Esophagus muscularis mucosa (tissue), 4 donors: ENCODE data around the gene ASAP3. TPM values are rescaled to one million over a fixed set of nuclear protein-coding genes. Genes with fewer than 3 reads are reported as not detected.

Experiments
- DNase-seq: peaks from one replicate; pipeline ENCODE4 v3.0.0-alpha.2; 2017; ENCODE audit errors: extremely low spot score
- H3K27ac ChIP-seq, 4 donors: fragments of 200-600 bp; sonication (generic); replicated peaks in 1 of 4; 1 replicate in 3 of 4; 2 replicates in 1 of 4; pipeline ENCODE4 v1.5.1; 2016 to 2019; ENCODE audit warnings: mild to moderate bottlenecking in 1 of 4
- H3K27me3 ChIP-seq, 4 donors: fragments of 200-600 bp; sonication (generic); one replicate each; pipeline versions ENCODE4 v1.5.1 to v1.6.0; 2016 to 2019
- H3K36me3 ChIP-seq, 4 donors: fragments of 200-600 bp; sonication (generic); one replicate each; pipeline ENCODE4 v1.5.1; 2016 to 2019
- H3K4me1 ChIP-seq, 4 donors: fragments of 200-600 bp; sonication (generic); one replicate each; pipeline ENCODE4 v1.5.1; 2016 to 2019
- H3K4me3 ChIP-seq, 4 donors: fragments of 200-600 bp; sonication (generic); 1 replicate in 2 of 4; 2 replicates in 2 of 4; pipeline ENCODE4 v1.5.1; 2016 to 2019; ENCODE audit warnings: mild to moderate bottlenecking in 4 of 4, moderate library complexity in 1 of 4
- H3K9me3 ChIP-seq, 4 donors: fragments of 200-600 bp; sonication (generic); 1 replicate in 3 of 4; 2 replicates in 1 of 4; pipeline ENCODE4 v1.5.1; 2016 to 2019
- EP300 ChIP-seq: sonication (generic); formaldehyde crosslinking; IDR thresholded peaks from one replicate; pipeline ENCODE4 v1.6.1; 2017; ENCODE audit warnings: antibody characterized with exemption
- POLR2A ChIP-seq: fragments of 450-650 bp; IDR thresholded peaks from one replicate; pipeline ENCODE4 v1.6.1; 2017; ENCODE audit warnings: antibody characterized with exemption, moderate library complexity, mild to moderate bottlenecking, low read depth
- POLR2AphosphoS5 ChIP-seq, 2 donors: sonication (generic); formaldehyde crosslinking; IDR thresholded peaks; one replicate each; pipeline ENCODE4 v1.6.1; 2017; ENCODE audit warnings: antibody characterized with exemption in 2 of 2
- WGBS: methylation state at CpG from one replicate; pipeline ENCODE4 v1.1.5; 2018; 5-methylcytosine and 5-hydroxymethylcytosine counted together
- intact Hi-C: fragments of 100-400 bp; cut with DNase I; formaldehyde crosslinking; loops from one replicate; pipeline ENCODE4 v1.15.1; 2023
- total RNA-seq, 4 donors: library from RNA; depleted of rRNA; stranded (reverse); fragments of >200 nt; gene quantifications; one replicate each; pipeline versions ENCODE4 v1.1.0 to v1.2.1, GENCODE V29; 2016
- TF ChIP-seq, protein P1 (sequence below), 3 experiments: fragments of 200-600 bp in 2 of 3; fragments of 450-650 bp in 1 of 3; sonication (generic) in 2 of 3; IDR thresholded peaks; one replicate each; pipeline ENCODE4 v1.5.1; 2017 to 2019; ENCODE audit warnings: antibody characterized with exemption in 3 of 3, mild to moderate bottlenecking in 2 of 3, moderate library complexity in 1 of 3

The ASAP3 gene
- total RNA-seq, 4 donors from 2014 or later: 25.3 to 32.8 (median 27.9) TPM

GRCh38 chr1:23478896-23479665 is 4.9 kb downstream of the ASAP3 start:
- TF ChIP-seq, protein P1, sequence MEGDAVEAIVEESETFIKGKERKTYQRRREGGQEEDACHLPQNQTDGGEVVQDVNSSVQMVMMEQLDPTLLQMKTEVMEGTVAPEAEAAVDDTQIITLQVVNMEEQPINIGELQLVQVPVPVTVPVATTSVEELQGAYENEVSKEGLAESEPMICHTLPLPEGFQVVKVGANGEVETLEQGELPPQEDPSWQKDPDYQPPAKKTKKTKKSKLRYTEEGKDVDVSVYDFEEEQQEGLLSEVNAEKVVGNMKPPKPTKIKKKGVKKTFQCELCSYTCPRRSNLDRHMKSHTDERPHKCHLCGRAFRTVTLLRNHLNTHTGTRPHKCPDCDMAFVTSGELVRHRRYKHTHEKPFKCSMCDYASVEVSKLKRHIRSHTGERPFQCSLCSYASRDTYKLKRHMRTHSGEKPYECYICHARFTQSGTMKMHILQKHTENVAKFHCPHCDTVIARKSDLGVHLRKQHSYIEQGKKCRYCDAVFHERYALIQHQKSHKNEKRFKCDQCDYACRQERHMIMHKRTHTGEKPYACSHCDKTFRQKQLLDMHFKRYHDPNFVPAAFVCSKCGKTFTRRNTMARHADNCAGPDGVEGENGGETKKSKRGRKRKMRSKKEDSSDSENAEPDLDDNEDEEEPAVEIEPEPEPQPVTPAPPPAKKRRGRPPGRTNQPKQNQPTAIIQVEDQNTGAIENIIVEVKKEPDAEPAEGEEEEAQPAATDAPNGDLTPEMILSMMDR (IDR thresholded peaks at IDR 0.05): no peak
- peak; percentile 71 to 79 for TF ChIP-seq POLR2AphosphoS5 (IDR thresholded peaks at IDR 0.05)
- peak; percentile 34 for TF ChIP-seq POLR2A
- Histone ChIP-seq H3K9me3 (no peaks in the 10 kb centered on the region), H3K4me3 (no peak overlapping the region), H3K27ac (peak overlapping the region; percentile 27 to 65 (median 48)), H3K36me3 (peaks cover 0 to 3% (median 0%) of the 10 kb centered on the region in 4 donors), H3K27me3 (no peaks in the 10 kb centered on the region), H3K4me1 (peaks cover 50 to 75% (median 72%) of the 10 kb centered on the region in 4 donors)
- intact Hi-C loops: no loop called here
- 36% methylated on average over 9 of the region's 9 CpGs for WGBS
- no peak for DNase-seq

DNA sequence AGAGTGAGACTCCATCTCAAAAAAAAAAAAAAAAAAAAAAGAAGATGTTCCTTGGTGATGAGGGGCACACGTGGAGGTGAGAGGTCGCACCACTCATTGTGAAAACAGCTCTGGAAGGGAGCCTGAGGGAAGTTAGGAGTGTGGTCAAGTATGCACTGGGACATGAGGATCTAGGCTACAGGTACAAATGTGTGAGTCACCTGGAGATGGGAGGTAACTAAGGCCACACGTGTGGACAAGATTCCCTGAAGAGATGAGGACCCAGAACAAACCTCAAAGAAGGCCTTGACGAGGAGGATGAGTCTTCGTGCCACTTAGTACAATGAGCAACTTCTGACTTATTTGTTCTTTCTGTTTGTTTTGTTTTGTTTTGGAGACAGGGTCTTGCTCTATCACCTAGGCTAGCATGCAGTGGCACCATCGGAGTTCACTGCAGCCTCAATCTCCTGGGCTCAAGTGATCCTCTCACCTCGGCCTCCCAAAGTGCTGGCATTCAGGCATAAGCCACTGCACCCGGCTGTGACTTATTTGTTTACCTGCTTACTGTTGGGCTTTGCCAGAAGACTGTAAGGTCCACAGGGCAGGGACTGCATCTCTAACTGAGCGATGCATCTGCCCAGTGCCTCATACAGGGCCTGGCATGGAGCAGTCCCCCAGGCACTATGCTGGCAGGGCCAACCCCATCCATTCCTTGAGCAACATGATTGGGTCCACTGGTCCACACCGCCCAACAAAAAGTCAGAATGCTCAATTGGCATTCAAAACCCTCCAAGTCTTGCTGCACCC is 6.4 kb downstream of the ASAP3 start:
- Histone ChIP-seq H3K4me3 (no peak overlapping the region), H3K36me3 (peaks cover 0 to 3% (median 0%) of the 10 kb centered on the region in 4 donors), H3K27ac (no peak overlapping the region), H3K9me3 (no peaks in the 10 kb centered on the region), H3K27me3 (no peaks in the 10 kb centered on the region), H3K4me1 (peaks cover 49 to 78% (median 71%) of the 10 kb centered on the region in 4 donors)
- no peak for DNase-seq
- intact Hi-C loops: no loop called here
- 88% methylated on average over 10 of the region's 10 CpGs for WGBS
- TF ChIP-seq POLR2AphosphoS5 (IDR thresholded peaks at IDR 0.05) (no peak), POLR2A (no peak)
- TF ChIP-seq, protein P1 (IDR thresholded peaks at IDR 0.05): no peak

DNA sequence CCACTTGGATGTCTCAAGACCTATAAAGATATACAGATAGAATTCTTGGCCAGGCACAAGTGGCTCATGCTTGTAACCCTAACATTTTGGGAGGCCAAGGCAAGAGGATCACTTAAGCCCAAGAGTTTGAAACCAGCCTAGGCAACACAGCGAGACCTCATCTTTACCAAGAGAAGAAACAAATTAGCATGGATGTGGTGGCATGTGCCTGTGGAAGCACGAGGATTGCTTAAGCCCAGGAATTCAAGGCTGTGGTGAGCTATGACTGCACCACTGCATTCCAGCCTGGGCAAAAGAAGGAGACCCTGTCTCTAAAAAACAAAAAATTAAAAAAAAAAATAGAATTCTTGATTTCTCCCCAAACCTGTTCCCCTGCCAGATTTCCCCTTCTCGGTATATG is 8.3 kb downstream of the ASAP3 start:
- Histone ChIP-seq H3K36me3 (peaks cover 0 to 3% (median 0%) of the 10 kb centered on the region in 4 donors), H3K4me1 (peaks cover 48 to 78% (median 68%) of the 10 kb centered on the region in 4 donors), H3K4me3 (no peak overlapping the region), H3K27ac (peak overlapping the region in 3 of 4 donors; percentile 16 to 58 (median 44)), H3K27me3 (no peaks in the 10 kb centered on the region), H3K9me3 (no peaks in the 10 kb centered on the region)
- no peak for DNase-seq
- TF ChIP-seq POLR2AphosphoS5 (IDR thresholded peaks at IDR 0.05) (no peak), POLR2A (no peak), EP300 (no peak)
- TF ChIP-seq, protein P1 (IDR thresholded peaks at IDR 0.05): no peak
- intact Hi-C loops: no loop called here
- 86% methylated on average over 2 of the region's 3 CpGs for WGBS

GRCh38 chr1:23475134-23475628 is 8.8 kb downstream of the ASAP3 start:
- 51% methylated on average over 6 of the region's 6 CpGs for WGBS
- peaks cover 50 to 78% (median 68%) of the 10 kb centered on the region in 4 donors for H3K4me1 ChIP-seq
- H3K4me3 ChIP-seq: no peak overlapping the region
- H3K36me3 ChIP-seq: peaks cover 0 to 3% (median 0%) of the 10 kb centered on the region in 4 donors
- no peaks in the 10 kb centered on the region for H3K9me3 ChIP-seq
- H3K27me3 ChIP-seq: no peaks in the 10 kb centered on the region
- no peak for DNase-seq
- intact Hi-C loops: no loop called here
- TF ChIP-seq POLR2AphosphoS5 (IDR thresholded peaks at IDR 0.05) (no peak), EP300 (no peak), POLR2A (no peak)
- TF ChIP-seq, protein P1 (IDR thresholded peaks at IDR 0.05): no peak
- peak overlapping the region in 3 of 4 donors; percentile 16 to 58 (median 44) for H3K27ac ChIP-seq
